H1 (cell line): ENCODE data around the gene NOB1. TPM values are rescaled to one million over a fixed set of nuclear protein-coding genes. Genes with fewer than 3 reads are reported as not detected.

Experiments
- BACH1 ChIP-seq: IDR thresholded peaks from 2 replicates; pipeline ENCODE4 v1.6.1; 2012; ENCODE audit warnings: low read length, improper control_type of control experiment
- E2F6 ChIP-seq: IDR thresholded peaks from 2 replicates; pipeline ENCODE4 v1.6.1; 2012; ENCODE audit warnings: inconsistent platforms
- polyA plus RNA-seq, 7 experiments: library from polyadenylated mRNA; depleted of rRNA in 3 of 7; stranded (reverse) in 5 of 7; unstranded in 2 of 7; fragments of >200 nt in 5 of 7; fragments of 200-250 nt in 2 of 7; gene quantifications; 1 replicate in 5 of 7; 2 replicates in 1 of 7; 4 replicates in 1 of 7; pipeline versions ENCODE4 v1.2.1 to v1.2.3, GENCODE V29; 2011 to 2013; ENCODE audit warnings: missing spikeins in 2 of 7, mixed read lengths in 2 of 7
- total RNA-seq: library from RNA; stranded (reverse); fragmentation: NEBNext Ultra II Directional; extraction: Animal tissue kit (Norgen Biotek cat#: 25700); gene quantifications from 2 replicates; pipeline ENCODE4 v1.2.1, GENCODE V29; 2021

Gene NOB1
- total and polyA plus RNA-seq, 2 of the 8 experiments (the other 6 are each of a cell fraction or from before 2014, with no cell fraction given) = 88.2 to 108 TPM

DNA sequence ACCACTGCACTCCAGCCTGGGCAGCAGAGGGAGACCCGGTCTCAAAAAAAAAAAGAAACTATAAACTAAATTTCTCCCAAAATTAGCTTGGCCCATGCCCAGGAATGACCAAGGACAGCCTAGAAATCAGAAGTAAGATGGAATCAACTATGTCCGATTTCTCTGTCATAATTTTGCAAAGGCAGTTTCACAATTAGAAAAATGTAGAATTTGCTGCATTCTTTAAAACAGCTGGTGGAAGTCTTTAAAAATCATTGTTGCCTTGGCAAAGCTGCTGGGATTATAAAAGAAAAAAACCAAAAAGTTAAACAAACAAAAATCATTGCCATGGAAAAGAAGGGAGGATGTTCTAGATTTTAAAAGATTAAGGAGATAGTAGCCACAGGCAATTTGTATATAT is 39.8 kb upstream of the NOB1 start (continued):
- TF ChIP-seq E2F6 = no peak
- TF ChIP-seq BACH1 = no peak
